HG02870 (cell line): ENCODE data around the gene CIROP.
A peak's percentile ranks its signal among the peaks of the same experiment; 100 is the strongest.

Source experiments
- ATAC-seq: cut with Tn5 transposase; IDR thresholded peaks from one replicate; pipeline ENCODE4 v1.9.1; 2021; ENCODE audit warnings: mild to moderate bottlenecking, moderate library complexity; ENCODE audit not compliant: unreplicated experiment

CIROP gene

GRCh38 chr14:23094666-23095195, 10.1 kb downstream of the CIROP start, which contains the start of gene ACIN1:
Gene ACIN1, minus strand, starts transcription at chr14:23095136. Its CDS starts 24 bp downstream, at chr14:23095112.
- ATAC-seq: peak; percentile 29

DNA sequence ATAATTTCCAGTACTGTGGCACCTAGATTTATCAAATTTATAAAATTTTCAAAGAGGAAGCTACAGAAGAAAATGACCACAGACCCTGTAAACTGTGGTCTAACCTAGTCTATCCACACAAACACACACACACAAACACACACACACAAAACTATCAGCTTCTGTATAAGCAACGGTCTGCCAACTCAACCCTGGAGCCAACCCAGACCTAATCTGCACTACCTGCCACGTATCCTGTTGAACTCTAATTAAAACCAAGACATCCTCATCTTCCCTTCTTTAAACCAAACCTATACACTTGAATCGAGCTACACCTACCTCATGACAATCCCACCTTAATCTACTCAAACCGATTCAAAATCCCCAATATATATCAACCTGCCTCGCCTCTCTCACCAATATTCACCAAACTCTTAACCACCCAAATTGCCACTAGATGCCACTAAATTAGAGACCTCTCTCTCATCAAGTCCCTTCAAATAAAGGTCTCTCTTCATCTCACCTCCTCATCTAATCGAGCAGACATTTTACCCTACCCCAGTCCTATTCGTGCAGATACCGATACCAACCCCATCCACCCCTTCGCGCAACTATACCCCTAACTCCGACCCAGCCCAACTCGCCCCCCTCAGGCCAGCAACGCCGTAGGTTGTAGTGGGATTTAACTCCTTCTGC, 10.7 kb downstream of the CIROP start:
- no peak for ATAC-seq

- ATAC-seq: no peak
Measured at GRCh38 chr14:23093526-23093925, 11.3 kb downstream of the CIROP start.

GRCh38 chr14:23093104-23093503, 11.7 kb downstream of the CIROP start:
- ATAC-seq: no peak

DNA sequence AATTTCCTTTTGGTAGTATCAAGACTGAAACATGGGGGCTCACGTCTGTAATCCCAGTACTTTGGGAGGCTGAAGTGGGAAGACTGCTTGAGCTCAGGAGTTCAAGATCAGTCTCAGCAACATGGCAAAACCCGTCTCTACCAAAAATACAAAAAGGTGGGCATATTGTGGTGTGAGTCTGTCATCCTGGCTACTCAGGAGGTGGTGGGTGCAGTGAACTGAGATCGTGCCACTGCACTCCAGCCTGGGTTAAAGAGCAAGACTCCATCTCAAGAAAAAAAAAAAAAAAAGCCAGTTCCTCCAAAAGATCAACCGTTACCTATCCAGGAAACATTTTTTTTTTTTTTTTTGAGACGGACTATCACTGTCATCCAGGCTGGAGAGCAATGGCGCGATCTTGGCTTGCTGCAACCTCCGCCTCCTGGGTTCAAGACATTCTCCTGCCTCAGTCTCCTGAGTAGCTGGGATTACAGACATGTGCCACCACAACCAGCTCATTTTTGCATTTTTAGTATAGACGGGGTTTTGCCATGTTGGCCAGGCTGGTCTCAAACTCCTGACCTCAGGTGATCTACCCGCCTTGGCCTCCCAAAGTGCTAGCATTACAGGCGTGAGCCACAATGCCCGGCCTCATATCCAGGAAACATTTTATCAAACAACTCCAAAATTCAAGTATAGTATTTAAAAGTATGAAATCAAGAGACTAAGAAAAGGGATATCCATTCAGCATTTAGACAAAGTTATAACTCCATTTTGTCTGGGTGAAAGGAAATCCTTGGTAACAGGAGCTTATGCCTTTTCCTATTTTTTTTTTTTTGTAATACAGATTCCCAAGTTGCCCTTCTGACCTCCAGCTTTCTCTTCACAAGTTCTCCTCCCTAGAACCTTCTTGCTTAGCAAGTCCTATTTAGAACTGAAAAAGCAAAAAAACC, 13.2 kb downstream of the CIROP start:
- ATAC-seq: no peak

- ATAC-seq: no peak
Measured at GRCh38 chr14:23090254-23090636, 14.5 kb downstream of the CIROP start.

DNA sequence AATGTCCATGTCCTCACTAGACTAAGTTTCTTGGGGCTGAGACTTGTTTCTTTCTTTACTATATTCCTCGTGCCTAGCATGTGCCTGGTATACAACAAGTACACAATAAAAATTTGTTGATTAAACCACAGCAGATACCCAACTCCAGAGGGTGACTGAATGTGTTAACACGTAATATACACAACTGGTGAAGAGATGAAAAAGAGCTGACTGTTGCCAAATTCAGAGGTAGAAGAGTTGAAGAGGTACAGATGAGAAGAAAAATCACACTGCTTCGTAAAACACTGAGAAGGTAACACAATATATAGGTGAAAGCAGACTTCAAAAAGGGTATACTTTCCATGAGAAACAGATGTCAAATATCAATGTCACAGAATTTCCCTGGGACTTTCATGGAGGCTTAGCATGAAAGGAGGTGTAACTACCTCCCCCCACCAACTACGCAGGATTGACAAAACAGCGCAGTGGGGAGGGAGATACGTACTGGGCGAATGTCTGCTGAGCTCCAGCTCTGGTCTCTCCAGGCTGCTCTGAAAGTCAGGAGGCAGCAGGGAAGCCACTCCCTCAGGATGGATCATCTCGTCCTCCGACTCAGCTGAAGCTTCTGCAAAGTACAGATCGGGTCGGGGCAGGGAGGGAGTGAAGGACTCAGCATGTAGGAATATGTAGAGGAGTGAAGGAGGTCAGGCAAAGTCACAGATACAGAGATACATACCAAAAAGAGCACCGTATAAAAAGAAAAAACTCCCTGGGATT, 15.1 kb downstream of the CIROP start:
- no peak for ATAC-seq

GRCh38 chr14:23086565-23086964, 18.2 kb downstream of the CIROP start:
- no peak for ATAC-seq

- ATAC-seq: no peak
Measured at GRCh38 chr14:23085458-23085857, 19.3 kb downstream of the CIROP start.

GRCh38 chr14:23080474-23080873, 24.3 kb downstream of the CIROP start:
- no peak for ATAC-seq

GRCh38 chr14:23079716-23080115, 25.1 kb downstream of the CIROP start:
- ATAC-seq: no peak

DNA sequence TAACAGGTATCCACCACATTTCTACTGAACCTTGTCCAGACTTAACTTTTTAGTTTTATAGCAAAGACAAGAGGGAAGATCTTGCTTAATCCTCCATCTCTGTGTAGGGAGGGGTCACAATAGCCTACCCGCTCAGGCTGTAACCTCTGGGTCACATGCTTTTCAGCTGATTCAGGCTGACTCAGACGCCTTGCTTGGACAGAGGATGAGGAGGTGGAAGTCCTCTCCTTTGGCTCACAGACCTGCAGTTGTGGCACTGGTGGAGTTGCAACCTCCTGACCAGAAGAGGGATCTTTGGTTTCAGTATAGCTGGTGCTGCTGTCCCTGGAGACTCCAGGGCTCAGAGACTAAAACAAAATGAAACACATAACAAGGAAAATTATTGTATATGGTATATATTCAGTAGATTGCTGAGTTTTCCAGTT, 26.1 kb downstream of the CIROP start:
- ATAC-seq: no peak

- ATAC-seq: no peak
Measured at GRCh38 chr14:23077962-23078361, 26.8 kb downstream of the CIROP start.

GRCh38 chr14:23076785-23077408, 27.9 kb downstream of the CIROP start:
- no peak for ATAC-seq

- ATAC-seq: no peak
Measured at GRCh38 chr14:23074906-23075305, 29.9 kb downstream of the CIROP start.

DNA sequence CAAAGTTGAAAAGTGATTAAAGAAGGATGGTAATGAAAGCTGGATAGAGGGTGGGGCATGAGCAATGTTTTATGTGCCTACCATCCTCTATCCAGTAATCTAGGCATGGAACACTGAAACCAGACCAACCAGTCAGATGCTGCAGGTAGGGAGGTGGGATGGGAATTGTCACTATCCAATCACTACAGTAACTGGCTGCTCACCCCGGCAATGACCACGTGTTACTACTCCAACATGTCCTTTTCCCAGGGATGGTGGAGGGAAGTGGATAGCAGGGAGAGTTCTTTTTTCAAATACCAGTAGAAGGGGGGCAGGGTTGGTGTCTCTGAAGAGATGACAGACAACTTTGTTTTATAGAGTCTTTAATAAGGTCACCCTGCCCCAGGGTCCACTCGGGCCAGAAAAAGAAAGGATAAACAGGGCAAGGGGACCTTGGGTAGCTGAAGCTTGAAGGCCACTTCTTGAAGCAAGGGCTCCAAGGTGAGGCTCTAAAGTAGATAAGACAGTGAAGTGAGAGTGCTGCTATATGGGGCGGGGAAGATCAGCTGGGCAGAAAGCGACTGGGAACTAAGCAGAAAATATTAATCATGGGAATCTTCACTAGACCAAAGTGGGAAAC, 32.8 kb downstream of the CIROP start:
- ATAC-seq: no peak

GRCh38 chr14:23071244-23071920, 33.4 kb downstream of the CIROP start:
- peak; percentile 85 for ATAC-seq

GRCh38 chr14:23070262-23071129, 34.3 kb downstream of the CIROP start:
- no peak for ATAC-seq

- ATAC-seq: no peak
Measured at GRCh38 chr14:23069413-23069806, 35.4 kb downstream of the CIROP start.
